ENCODE measurements around the gene PLA2G3. TPM values are rescaled to one million over a fixed set of nuclear protein-coding genes. Genes with fewer than 3 reads are reported as not detected.

PLA2G3 gene
- total and polyA plus RNA-seq, 2 donors (not counting 3 experiments of a cell fraction or from before 2014, with no cell fraction given) = 0.75 to 0.84 TPM

- Histone ChIP-seq H4K20me1 (replicated peaks; ENCODE audit: control insufficient read depth, extremely low read depth, insufficient read depth, low read length) (no peaks in the 10 kb centered on the region), H3K4me2 (ENCODE audit: insufficient read depth, low read length) (no peak overlapping the region), H2AFZ (ENCODE audit: low read depth, low read length) (no peak overlapping the region), H3K4me3 (replicated peaks in 1 of 3; ENCODE audit: insufficient read depth in 1 of 3, low read depth in 1 of 3, low read length in 3 of 3) (no peak overlapping the region), H3K79me2 (ENCODE audit: control insufficient read depth, insufficient read depth, low read length) (no peaks in the 10 kb centered on the region), H3K9ac (replicated peaks; ENCODE audit: extremely low read depth, insufficient read depth, low read length) (no peak overlapping the region), H3K4me1 (ENCODE audit: control insufficient read depth, extremely low read depth, insufficient read depth, low read length) (no peaks in the 10 kb centered on the region), H3K36me3 (ENCODE audit: control insufficient read depth in 2 of 2, extremely low read depth in 1 of 2, insufficient read depth in 2 of 2, low read length in 2 of 2) (no peaks in the 10 kb centered on the region), H3K9me3 (replicated peaks; ENCODE audit: control insufficient read depth, insufficient read depth, low read length) (no peaks in the 10 kb centered on the region), H3K9me1 (replicated peaks; ENCODE audit: control insufficient read depth, extremely low read depth, insufficient read depth, low read length) (no peaks in the 10 kb centered on the region), H3K27me3 (ENCODE audit: control insufficient read depth in 2 of 2, insufficient read depth in 2 of 2, low read length in 2 of 2) (no peaks in the 10 kb centered on the region), H3K27ac (ENCODE audit: insufficient read depth, low read depth, low read length) (no peak overlapping the region)
- FAIRE-seq (no peak), DNase-seq (ENCODE audit: low read depth, low spot score) (no peak)
- ChIA-PET CTCF (no interaction called here), POLR2A (no interaction called here)
- intact Hi-C loops (cut with micrococcal nuclease) (no loop called here), dilution Hi-C loops (cut with MboI; ENCODE audit: extremely low pct_ligation_motif_present, low sequenced_read_pairs) (no loop called here)
- TF ChIP-seq POLR2A (IDR thresholded peaks at IDR 0.05; ENCODE audit: low read depth, low read length) = no peak
- TF ChIP-seq JUN (IDR thresholded peaks at IDR 0.05; ENCODE audit: borderline replicate concordance, insufficient read depth, insufficient read length, low read depth) = no peak
- no peak for TF ChIP-seq MYC (IDR thresholded peaks at IDR 0.05; ENCODE audit: low read depth, low read length)
- no peak for TF ChIP-seq GATA2 (IDR thresholded peaks at IDR 0.05; ENCODE audit: insufficient read depth, insufficient read length, low read depth, low read length)
- TF ChIP-seq, protein P1, sequence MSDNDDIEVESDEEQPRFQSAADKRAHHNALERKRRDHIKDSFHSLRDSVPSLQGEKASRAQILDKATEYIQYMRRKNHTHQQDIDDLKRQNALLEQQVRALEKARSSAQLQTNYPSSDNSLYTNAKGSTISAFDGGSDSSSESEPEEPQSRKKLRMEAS (IDR thresholded peaks at IDR 0.05; ENCODE audit: insufficient read depth, insufficient read length) = no peak
- TF ChIP-seq CTCF (IDR thresholded peaks at IDR 0.05; ENCODE audit: extremely low read depth in 1 of 2, insufficient read depth in 1 of 2, low read depth in 1 of 2, low read length in 2 of 2) = no peak
- TF ChIP-seq FOS (IDR thresholded peaks at IDR 0.05; ENCODE audit: borderline replicate concordance, insufficient read depth, low read length) = no peak
- no peak for TF ChIP-seq POLR2AphosphoS5 (IDR thresholded peaks at IDR 0.05; ENCODE audit: insufficient read depth, low read depth, low read length)
- TF ChIP-seq EZH2 (IDR thresholded peaks at IDR 0.05; ENCODE audit: borderline replicate concordance, low read depth, low read length, severe bottlenecking) = no peak
- no TSS peak for BruUV-seq (replicated peaks)
Measured at GRCh38 chr22:31133911-31134310, 6.4 kb downstream of the PLA2G3 start.
